Measurements from ENCODE around the gene BTBD16.

GRCh38 chr10:122286867-122287266 is 15.8 kb downstream of the BTBD16 start:
- TF ChIP-seq EZH2phosphoT487 (IDR thresholded peaks at IDR 0.05; ENCODE audit: low read depth) (no peak), CTCF (IDR thresholded peaks at IDR 0.05; ENCODE audit: low read depth, low read length) (no peak)

All from OCI-LY3 (cell line).